HG02938 (cell line): ENCODE results near the gene STIL.
A peak's percentile ranks its signal among the peaks of the same experiment; 100 is the strongest.
"Not testable (repeated sequence)": the region's sequence is repeated elsewhere in the genome, so short reads cannot be mapped to it uniquely, and the experiment has no call there.

ENCODE experiments used
- ATAC-seq: cut with Tn5 transposase; IDR thresholded peaks from one replicate; pipeline ENCODE4 v1.9.1; 2021; ENCODE audit warnings: mild to moderate bottlenecking, moderate library complexity; ENCODE audit not compliant: unreplicated experiment

Gene STIL

GRCh38 chr1:47323599-47324031 lies 9.7 kb upstream of the STIL start:
- ATAC-seq: no peak

- not testable (repeated sequence) for ATAC-seq
Measured at GRCh38 chr1:47319968-47320367, 6.0 kb upstream of the STIL start.

- ATAC-seq: no peak
Measured at GRCh38 chr1:47317841-47318240, 3.9 kb upstream of the STIL start.

- ATAC-seq: no peak
Measured at GRCh38 chr1:47309427-47309826, 4.5 kb downstream of the STIL start.

- no peak for ATAC-seq
Measured at GRCh38 chr1:47302472-47302871, 11.5 kb downstream of the STIL start.

- no peak for ATAC-seq
Measured at GRCh38 chr1:47298025-47298699, 15.8 kb downstream of the STIL start.

GRCh38 chr1:47295579-47295978 lies 18.4 kb downstream of the STIL start:
- no peak for ATAC-seq

GRCh38 chr1:47294863-47295262 lies 19.1 kb downstream of the STIL start:
- not testable (repeated sequence) for ATAC-seq

- not testable (repeated sequence) for ATAC-seq
Measured at GRCh38 chr1:47288116-47288515, 25.8 kb downstream of the STIL start.

- ATAC-seq: no peak
Measured at GRCh38 chr1:47280142-47280541, 33.8 kb downstream of the STIL start.

GRCh38 chr1:47276850-47277249 lies 37.1 kb downstream of the STIL start:
- ATAC-seq: no peak

GRCh38 chr1:47275811-47276210 lies 38.1 kb downstream of the STIL start:
- ATAC-seq: not testable (repeated sequence)

GRCh38 chr1:47265529-47265928 lies 48.4 kb downstream of the STIL start:
- ATAC-seq: not testable (repeated sequence)

- peak; percentile 67 for ATAC-seq
Measured at GRCh38 chr1:47262787-47263413, 51.0 kb downstream of the STIL start.

GRCh38 chr1:47257224-47257623 lies 56.7 kb downstream of the STIL start:
- ATAC-seq: no peak

- ATAC-seq: no peak
Measured at GRCh38 chr1:47252795-47253194, 61.2 kb downstream of the STIL start.

GRCh38 chr1:47252369-47252768 lies 61.6 kb downstream of the STIL start:
- no peak for ATAC-seq

GRCh38 chr1:47249755-47250154 lies 64.2 kb downstream of the STIL start:
- no peak for ATAC-seq

GRCh38 chr1:47244339-47244862 lies 69.5 kb downstream of the STIL start:
- ATAC-seq: no peak

- no peak for ATAC-seq
Measured at GRCh38 chr1:47243910-47244309, 70.0 kb downstream of the STIL start.

GRCh38 chr1:47241114-47242113 lies 72.5 kb downstream of the STIL start:
- ATAC-seq: no peak
